ENCODE data around the gene IGF1. TPM values are rescaled to one million over a fixed set of nuclear protein-coding genes. Genes with fewer than 3 reads are reported as not detected.

The IGF1 gene
- total and polyA plus RNA-seq, 9 of the 15 experiments (the other 6 are each of a cell fraction or from before 2014, with no cell fraction given), result 3.7 to 13.9 (median 4.5) TPM

DNA sequence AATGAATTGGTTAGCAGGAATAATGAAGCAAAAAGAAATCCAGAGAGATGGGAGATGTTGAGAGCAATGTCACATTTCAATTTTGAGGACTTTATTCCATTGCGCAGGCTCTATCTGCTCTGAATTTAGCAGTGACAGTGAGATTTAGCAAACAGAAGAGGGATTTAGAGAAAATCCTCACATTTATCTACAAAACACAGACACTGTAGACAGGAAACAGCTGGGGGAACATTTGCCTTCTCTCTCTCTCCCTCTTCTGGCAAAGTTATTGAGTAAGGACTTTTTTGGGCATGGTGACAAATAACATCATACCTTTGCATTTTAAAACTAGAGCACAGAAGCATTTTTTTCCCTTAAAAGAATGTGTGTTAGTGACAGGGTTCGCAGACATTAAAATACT is at the start of gene IGF1 (continued):
- TF ChIP-seq, protein P1, sequence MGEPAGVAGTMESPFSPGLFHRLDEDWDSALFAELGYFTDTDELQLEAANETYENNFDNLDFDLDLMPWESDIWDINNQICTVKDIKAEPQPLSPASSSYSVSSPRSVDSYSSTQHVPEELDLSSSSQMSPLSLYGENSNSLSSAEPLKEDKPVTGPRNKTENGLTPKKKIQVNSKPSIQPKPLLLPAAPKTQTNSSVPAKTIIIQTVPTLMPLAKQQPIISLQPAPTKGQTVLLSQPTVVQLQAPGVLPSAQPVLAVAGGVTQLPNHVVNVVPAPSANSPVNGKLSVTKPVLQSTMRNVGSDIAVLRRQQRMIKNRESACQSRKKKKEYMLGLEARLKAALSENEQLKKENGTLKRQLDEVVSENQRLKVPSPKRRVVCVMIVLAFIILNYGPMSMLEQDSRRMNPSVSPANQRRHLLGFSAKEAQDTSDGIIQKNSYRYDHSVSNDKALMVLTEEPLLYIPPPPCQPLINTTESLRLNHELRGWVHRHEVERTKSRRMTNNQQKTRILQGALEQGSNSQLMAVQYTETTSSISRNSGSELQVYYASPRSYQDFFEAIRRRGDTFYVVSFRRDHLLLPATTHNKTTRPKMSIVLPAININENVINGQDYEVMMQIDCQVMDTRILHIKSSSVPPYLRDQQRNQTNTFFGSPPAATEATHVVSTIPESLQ (CRISPR knock-in tag; IDR thresholded peaks at IDR 0.05), result no peak
- TF ChIP-seq SNIP1 (IDR thresholded peaks at IDR 0.05; ENCODE audit: low read depth) (no peak), TEAD4 (IDR thresholded peaks at IDR 0.05; ENCODE audit: low read length) (peak; percentile 80), TEAD4 (CRISPR knock-in tag; IDR thresholded peaks at IDR 0.05; ENCODE audit: borderline replicate concordance) (no peak), SMAD3 (CRISPR knock-in tag; conservative IDR thresholded peaks at IDR 0.05) (no peak), NBN (IDR thresholded peaks at IDR 0.05; ENCODE audit: low read depth) (no peak), ILF3 (IDR thresholded peaks at IDR 0.05; ENCODE audit: borderline replicate concordance) (no peak), GTF2A2 (tag; IDR thresholded peaks at IDR 0.05) (no peak), SMARCE1 (IDR thresholded peaks at IDR 0.05) (peak; percentile 47), RAD51 (IDR thresholded peaks at IDR 0.05; ENCODE audit: borderline replicate concordance, low read depth) (no peak), ZNF232 (CRISPR knock-in tag; IDR thresholded peaks at IDR 0.05) (no peak), KAT8 (IDR thresholded peaks at IDR 0.05; ENCODE audit: low read depth) (no peak), MTA1 (IDR thresholded peaks at IDR 0.05; ENCODE audit: borderline replicate concordance) (no peak), TSHZ1 (CRISPR knock-in tag; IDR thresholded peaks at IDR 0.05) (no peak), NCOA1 (IDR thresholded peaks at IDR 0.05; ENCODE audit: low read depth) (no peak), SMAD1 (IDR thresholded peaks at IDR 0.05; ENCODE audit: low read depth, low read length, partially characterized antibody) (no peak), ZNF224 (CRISPR knock-in tag; IDR thresholded peaks at IDR 0.05) (no peak), ETV5 (CRISPR knock-in tag; IDR thresholded peaks at IDR 0.05; ENCODE audit: low read depth) (no peak), KDM4B (IDR thresholded peaks at IDR 0.05; ENCODE audit: borderline replicate concordance in 2 of 2, low read depth in 1 of 2) (no peak), NFIC (IDR thresholded peaks at IDR 0.05) (peak; percentile 78)
- TF ChIP-seq, protein P2, sequence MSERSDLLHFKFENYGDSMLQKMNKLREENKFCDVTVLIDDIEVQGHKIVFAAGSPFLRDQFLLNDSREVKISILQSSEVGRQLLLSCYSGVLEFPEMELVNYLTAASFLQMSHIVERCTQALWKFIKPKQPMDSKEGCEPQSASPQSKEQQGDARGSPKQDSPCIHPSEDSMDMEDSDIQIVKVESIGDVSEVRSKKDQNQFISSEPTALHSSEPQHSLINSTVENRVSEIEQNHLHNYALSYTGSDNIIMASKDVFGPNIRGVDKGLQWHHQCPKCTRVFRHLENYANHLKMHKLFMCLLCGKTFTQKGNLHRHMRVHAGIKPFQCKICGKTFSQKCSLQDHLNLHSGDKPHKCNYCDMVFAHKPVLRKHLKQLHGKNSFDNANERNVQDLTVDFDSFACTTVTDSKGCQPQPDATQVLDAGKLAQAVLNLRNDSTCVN (CRISPR knock-in tag; IDR thresholded peaks at IDR 0.05), result no peak
- TF ChIP-seq, protein P3, sequence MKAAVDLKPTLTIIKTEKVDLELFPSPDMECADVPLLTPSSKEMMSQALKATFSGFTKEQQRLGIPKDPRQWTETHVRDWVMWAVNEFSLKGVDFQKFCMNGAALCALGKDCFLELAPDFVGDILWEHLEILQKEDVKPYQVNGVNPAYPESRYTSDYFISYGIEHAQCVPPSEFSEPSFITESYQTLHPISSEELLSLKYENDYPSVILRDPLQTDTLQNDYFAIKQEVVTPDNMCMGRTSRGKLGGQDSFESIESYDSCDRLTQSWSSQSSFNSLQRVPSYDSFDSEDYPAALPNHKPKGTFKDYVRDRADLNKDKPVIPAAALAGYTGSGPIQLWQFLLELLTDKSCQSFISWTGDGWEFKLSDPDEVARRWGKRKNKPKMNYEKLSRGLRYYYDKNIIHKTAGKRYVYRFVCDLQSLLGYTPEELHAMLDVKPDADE (conservative IDR thresholded peaks at IDR 0.05; ENCODE audit: control insufficient read depth, low read depth, low read length), result no peak

Measured in K562 (cell line).